ENCODE data around the gene TBC1D4.

- TF ChIP-seq POLR2A (IDR thresholded peaks at IDR 0.05) (no peak), CTCF (IDR thresholded peaks at IDR 0.05) (no peak)
Observed at GRCh38 chr13:75452564-75452963, 29.4 kb downstream of the TBC1D4 start.
